ENCODE results near the gene PTPRN2. TPM values are rescaled to one million over a fixed set of nuclear protein-coding genes. Genes with fewer than 3 reads are reported as not detected.
"Not testable (repeated sequence)": the region's sequence is repeated elsewhere in the genome, so short reads cannot be mapped to it uniquely, and the experiment has no call there.

The PTPRN2 gene
- total RNA-seq, 2 donors from 2014 or later: 30.3 to 40.7 TPM

DNA sequence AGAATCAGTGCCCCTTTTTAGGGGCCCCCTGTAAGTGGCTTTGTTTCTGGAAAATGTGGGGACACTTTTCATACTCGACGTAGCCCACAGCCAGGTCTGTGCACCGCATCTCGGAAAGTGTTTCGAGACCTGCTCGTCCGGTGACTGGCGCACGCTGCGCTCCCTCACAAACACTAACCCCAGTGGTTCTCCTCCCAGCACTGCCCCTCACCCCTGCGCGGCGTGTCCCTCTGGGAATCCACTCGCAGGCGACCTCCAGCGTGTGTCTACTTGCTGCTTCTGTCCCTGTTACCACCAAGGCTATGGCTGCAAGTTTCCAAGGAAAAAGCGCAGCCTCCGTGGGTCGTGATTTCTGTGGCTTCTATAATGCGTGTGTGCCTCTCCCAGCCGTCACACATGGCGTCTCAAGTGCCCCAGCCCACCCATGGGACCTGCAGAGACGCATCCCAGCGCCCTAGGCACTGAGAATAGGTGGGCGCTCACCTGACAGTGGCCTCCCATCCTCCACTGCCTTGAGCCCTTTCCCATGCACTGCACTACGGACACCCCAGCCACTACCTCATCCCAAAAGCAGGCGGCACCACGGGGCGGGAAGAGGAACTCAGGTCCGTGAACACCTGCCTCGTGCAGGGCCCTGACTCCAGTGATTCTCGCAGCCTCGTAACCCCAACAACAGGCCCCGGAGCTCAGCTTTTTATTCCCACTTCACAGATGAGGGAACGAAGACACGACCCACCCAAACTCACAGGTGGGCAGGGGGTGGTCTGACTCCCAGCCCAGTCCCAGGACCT, 49.3 kb downstream of the PTPRN2 start:
- intact Hi-C loops (cut with DNase I, micrococcal nuclease): no loop called here
- DNase-seq: no peak
- no peak for ATAC-seq

DNA sequence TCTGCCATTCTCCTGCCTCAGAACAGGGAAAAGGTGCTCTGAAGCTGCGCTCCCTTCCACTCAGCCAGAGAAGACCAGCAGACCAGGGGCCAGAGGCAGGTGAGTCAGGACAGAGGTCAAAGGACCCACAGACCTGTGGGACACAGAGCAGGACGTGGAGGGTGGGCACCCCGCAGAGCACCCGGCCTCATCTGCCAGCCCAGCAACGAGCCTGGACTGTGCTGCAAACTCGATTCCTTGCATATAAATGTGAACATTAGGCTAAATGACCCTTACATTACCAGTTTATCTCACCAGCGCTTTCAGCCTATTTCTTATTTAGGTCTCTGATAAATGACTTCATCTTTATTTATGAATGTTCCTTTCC, 50.1 kb downstream of the PTPRN2 start:
- ATAC-seq: no peak
- DNase-seq: no peak
- intact Hi-C loops (cut with DNase I, micrococcal nuclease): no loop called here

DNA sequence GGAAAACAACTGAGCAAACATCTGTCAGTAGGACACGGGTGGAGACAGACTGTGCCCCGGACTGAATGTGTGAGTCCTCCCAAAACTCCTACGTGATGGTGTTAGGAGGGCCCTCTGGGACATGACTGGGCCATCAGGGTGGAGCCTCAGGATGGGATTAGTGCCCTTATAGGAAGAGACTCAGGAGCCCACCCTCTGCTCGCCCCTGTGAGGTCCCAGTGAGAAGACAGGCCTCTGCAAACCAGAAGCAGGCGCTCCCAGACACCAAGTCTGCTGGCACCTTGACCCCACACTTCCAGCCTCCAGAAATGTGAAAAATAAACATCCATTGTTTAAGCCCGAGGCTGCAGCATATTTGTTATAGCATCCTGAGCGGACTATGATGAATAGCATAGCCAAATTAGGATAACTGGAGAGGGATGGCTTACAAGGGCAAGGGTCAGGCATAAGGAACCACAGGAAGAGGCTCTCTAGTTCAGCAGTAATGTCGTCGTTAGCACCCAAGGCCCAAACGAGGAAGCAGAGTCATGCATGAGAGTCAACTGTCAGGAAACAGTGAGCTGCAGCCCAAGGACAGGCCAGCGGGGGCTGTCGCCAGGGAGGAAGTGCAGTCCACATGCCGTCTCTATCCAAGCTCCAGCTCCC, 50.6 kb downstream of the PTPRN2 start:
- DNase-seq: no peak
- no peak for ATAC-seq

DNA sequence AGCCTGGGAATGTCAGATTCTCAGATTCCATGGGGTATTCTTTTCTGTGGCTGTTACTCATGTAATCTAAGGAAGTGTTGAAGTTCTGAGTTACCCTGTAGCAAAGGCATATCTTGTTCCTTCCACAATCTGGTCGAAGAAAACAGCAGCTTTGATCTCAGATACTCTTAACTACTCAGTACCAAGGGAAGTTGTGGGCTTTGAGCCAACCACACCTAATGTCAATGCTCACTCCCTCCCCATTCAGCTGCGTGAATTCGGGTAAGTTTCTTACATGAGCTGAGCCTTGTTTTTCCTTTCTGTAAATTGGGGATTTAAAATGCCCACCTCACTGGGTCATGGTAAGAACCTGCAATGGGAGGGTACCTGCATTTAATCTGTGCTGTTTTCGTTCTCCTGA, 52.5 kb downstream of the PTPRN2 start:
- ATAC-seq: no peak
- no peak for DNase-seq
- intact Hi-C loops (cut with DNase I, micrococcal nuclease): no loop called here

More for the DNA sequence above, 50.6 kb downstream of the PTPRN2 start:
- intact Hi-C loops (cut with DNase I, micrococcal nuclease): no loop called here

DNA sequence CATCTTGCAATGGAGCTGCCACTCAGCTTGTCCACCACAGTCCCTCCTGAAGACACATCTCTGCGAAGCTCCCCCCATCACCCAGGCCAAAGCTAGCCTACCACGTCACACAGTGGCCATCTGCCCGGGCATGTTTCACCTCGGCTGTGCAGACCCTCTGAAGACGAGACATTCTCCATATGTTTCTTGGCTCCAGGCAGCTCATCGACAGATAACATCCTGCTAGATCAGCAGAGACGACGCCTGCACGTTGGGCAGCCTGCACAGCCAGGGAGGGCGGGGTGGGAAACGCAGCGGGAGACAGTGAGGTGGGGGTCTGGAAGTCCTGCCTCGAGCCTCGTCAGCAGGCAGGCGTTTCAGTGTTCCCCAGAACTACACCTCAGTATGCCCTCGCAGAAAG, 53.0 kb downstream of the PTPRN2 start:
- intact Hi-C loops (cut with DNase I, micrococcal nuclease): no loop called here
- DNase-seq (no peak), ATAC-seq (no peak)

DNA sequence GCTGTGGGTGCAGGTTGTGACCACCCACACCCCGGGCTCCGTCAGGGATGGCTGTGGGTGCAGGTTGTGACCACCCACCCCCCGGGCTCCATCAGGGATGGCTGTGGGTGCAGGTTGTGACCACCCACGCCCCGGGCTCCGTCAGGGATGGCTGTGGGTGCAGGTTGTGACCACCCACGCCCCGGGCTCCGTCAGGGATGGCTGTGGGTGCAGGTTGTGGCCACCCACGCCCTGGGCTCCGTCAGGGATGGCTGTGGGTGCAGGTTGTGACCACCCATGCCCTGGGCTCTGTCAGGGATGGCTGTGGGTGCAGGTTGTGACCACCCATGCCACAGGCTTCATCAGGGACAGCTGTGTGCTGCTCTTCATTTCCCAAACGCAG, 53.5 kb downstream of the PTPRN2 start:
- DNase-seq; intact Hi-C loops (cut with DNase I, micrococcal nuclease); ATAC-seq: not testable (repeated sequence)

DNA sequence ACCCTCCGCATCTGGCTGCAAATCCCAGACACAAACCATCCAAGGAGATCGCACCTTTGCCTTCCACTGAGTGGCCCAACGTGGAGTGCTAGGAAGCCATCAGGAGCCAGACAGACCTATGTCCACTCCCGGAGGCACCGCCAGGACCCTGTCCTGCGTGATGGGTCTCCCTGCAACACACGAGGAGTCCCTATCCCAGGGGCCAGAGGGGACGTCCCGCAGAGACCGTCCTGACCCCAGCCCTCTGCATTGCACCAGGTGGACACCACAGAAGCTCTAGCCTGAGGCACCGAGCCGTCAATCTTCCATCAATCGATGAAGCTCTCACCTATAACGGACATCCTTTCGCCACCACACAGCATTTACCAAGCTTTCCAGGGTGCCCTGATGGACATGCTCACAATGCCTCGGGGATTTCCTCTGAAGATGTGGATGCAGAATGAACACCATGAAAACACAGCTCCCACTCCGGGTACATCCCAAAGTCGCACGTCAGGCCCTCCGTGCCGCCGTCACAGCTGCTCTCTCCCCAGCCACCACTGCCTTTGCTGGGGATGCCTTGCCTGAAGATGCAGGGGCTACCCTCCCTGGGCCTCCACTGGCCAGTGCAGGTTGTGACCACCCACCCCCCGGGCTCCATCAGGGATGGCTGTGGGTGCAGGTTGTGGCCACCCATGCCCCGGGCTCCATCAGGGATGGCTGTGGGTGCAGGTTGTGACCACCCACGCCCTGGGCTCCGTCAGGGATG, 54.1 kb downstream of the PTPRN2 start:
- intact Hi-C loops (cut with DNase I, micrococcal nuclease): no loop called here
- DNase-seq (no peak), ATAC-seq (no peak)

DNA sequence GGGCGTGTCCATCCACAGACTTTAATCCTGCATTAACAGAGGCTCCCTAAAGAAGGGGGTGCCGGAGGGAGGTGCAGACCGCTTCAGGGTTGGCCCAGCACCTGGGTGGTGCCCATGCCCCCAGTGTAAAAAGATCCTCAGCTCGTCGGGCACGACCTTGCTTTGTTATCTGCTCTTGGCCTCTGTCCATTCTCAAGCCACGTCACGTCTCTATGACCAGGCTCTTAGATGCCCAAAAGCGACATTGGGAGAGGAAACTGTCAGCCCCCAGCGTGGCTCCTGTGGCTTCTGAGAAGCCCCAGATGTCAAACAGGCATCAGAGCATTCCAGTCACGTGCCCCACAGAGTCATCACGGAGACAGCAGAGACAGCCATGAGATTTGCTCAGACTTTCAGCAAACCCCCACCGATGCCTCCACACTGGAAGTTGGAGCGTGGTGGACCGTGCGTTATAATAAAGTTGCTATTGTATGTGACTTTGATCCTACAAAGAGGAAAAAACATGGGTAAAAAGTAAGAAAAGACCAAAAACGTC, 55.5 kb downstream of the PTPRN2 start:
- intact Hi-C loops (cut with DNase I, micrococcal nuclease): no loop called here
- DNase-seq (no peak), ATAC-seq (no peak)

DNA sequence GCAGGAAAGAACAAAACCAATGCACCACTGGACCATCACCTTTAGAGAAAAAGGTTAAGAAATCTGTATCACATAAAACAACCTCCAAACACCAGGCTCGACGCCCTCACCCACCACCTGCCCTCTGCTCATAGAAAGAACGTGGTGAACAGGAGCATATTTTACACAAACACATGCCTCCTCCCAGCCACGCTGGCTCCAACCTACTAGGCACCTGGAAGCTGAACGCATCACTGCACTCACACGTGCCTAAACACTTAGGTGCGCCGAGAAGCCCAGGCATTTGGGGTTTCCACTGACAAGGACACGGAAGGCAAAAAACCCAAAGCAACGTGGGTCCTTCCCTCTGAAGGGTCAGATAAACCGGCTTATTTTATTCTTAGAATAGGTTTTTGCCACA, 56.0 kb downstream of the PTPRN2 start:
- intact Hi-C loops (cut with DNase I, micrococcal nuclease): no loop called here

DNA sequence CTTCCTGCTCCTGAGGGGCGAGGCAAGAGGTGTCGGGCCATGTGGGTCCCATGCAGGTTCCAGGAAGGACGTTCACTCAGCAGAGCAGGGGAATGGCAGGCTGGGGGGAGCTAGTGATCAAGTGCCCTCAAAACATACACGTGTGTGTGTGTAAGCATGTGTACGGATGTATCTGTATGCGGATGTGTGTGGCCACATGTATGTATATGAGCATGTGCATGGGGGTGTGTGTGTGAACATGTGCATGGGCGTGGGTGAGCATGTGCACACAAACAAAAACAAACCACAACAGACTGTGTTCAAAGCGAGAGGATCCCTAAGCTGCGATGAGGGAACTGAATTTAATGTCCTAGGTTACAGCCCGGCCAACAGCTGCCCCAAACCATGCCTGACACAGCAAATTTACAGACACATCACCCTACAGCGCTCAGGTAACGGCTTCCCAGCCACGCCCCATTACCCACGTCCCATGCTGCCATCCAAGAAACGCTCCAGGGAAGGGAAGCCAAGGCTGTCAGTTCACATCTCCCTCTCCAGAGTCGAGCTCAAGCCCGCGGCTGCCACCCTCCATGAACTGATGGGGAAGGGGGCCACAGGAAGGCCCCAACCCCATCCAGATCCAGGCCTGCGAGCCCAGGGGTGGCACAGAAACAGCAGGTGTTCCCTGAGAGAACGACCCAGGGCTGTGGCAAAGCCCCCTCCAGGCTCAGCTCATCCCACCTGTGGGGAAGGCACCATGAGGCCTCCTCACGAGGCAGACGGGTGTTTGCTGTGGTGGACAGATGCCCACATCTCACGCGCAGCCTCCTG, 56.6 kb downstream of the PTPRN2 start:
- ATAC-seq (no peak), DNase-seq (no peak)
- intact Hi-C loops (cut with DNase I, micrococcal nuclease): no loop called here

More for the DNA sequence above, 56.0 kb downstream of the PTPRN2 start:
- DNase-seq (no peak), ATAC-seq (no peak)

DNA sequence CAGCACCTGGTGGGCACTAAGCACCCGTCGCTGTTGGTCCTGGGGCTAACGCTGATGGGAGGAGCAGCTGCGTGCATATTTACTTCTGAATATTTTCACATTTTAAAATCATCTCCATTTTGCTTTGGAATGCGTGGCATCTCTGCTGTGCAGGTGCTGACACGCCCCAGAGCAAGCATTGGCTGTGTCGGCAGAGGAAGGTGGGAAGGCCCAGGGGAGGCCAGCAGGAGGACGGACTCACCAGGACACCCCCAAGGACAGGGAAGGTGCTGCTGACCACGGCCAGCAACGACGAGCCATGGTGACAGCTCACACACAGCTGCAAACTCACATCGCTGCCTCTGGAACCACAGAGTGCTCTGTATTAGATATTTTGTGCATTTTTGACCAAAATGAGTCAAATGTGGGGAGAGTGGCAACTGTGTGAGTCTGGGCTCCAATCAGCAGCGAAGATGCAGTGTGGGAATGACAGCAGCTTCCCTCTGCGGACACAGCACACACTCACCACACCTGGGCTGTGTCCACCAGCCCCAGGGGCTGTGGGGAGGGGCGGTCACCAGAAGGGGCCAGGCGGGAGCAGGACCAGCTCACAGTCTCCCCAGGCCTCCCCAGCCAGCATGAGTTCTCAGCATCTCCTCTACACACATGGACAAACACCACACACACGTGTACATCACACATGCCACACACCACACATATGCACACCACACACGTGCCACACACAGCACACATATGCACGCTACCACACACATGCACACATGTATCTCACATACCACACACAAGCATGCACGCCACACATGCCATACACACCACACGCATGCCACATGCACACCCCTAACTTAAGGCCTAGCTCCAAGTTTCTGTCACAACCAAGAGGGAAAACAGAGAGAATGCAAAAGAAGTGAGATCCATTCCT, 58.2 kb downstream of the PTPRN2 start:
- DNase-seq (no peak), ATAC-seq (no peak)
- intact Hi-C loops (cut with DNase I, micrococcal nuclease): no loop called here

DNA sequence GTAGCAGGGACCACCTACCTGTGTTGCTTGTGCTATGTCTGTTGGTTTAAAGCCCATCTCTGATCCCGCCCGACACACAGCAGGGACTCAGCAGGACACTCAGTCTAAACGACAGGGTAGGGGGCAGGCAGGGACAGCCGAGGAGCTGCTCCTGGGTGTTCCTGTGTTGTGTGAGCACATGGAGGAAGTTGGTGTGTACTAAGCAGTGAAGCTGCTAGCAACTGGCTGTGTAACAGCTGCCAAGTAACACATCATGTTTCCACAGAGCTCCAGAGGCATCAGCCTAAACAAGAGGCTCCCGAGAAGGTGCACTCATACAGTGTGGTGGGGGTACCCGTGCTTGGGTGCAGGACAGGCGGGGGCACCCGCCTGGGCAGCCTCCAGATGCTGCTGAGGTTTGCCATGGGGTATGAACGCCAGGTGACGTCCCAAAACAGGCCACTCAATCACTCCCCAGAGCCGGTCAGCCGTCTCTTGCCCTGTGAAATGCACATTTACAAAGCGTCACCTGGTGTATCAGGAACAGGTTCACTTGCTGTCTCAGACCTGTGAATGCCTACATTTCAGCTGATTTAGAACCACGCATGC, 59.6 kb downstream of the PTPRN2 start:
- intact Hi-C loops (cut with DNase I, micrococcal nuclease): no loop called here
- no peak for DNase-seq
- ATAC-seq: no peak

DNA sequence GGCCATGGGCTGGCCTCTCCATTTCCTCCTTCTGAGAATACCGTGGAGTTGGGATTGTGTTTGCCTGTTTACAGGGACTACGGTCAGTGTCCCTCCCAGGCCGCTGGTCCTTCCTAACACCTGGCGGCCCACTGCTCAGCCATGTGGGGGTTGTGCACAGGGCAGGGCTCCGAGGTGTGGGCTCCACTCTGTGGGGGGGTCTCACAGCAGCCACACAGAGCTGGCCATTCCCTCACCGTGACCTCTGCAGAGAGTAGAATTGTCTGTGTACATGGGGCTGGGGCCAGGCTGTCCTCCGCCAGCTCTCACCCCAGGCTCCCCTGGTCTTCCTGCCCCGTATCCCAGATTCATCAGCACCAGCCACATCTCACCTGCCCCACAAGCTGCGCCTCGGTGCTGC, 60.1 kb downstream of the PTPRN2 start:
- no peak for ATAC-seq
- intact Hi-C loops (cut with DNase I, micrococcal nuclease): no loop called here

DNA sequence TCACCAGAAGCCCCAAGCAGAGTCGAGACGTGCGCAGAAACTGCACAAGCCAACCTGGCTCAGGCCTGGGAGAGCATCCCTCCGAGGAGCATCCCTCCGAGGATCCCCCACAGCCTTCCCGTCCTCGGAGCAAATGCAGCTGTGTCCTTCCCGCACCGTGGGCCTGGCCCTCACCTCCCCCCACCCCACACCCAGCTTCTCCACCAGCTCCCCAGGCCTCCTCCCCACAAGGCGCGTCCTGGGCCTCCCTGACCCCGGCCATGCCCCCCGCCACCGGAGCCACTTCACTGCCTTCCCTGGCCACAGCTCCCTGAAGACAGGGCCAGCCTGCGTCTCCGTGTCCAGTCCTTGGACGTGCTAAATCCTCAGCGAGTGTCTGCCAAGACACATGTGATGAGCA, 60.6 kb downstream of the PTPRN2 start:
- ATAC-seq: no peak
- intact Hi-C loops (cut with DNase I, micrococcal nuclease): no loop called here
- no peak for DNase-seq

More for the DNA sequence above, 60.1 kb downstream of the PTPRN2 start:
- DNase-seq: no peak

DNA sequence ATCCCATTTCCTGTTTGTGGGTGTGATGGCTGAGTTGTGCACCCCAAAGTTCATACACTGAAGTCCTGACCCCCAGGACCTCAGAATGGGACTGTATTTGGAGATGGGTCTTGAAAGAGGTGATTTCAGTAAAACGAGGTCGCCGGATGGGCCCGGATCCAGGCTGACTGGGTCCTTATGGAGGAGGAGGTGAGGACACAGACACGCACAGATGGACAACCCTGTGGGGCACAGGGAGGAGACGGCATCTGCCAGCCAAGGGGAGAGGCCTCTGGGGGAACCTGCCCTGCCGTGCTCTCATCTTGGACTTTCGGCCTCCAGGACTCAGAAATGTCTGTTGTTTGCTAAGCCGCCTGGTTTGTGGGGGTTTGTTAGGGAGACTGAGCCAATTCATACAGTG, 61.1 kb downstream of the PTPRN2 start:
- DNase-seq: no peak
- ATAC-seq: no peak
- intact Hi-C loops (cut with DNase I, micrococcal nuclease): no loop called here

DNA sequence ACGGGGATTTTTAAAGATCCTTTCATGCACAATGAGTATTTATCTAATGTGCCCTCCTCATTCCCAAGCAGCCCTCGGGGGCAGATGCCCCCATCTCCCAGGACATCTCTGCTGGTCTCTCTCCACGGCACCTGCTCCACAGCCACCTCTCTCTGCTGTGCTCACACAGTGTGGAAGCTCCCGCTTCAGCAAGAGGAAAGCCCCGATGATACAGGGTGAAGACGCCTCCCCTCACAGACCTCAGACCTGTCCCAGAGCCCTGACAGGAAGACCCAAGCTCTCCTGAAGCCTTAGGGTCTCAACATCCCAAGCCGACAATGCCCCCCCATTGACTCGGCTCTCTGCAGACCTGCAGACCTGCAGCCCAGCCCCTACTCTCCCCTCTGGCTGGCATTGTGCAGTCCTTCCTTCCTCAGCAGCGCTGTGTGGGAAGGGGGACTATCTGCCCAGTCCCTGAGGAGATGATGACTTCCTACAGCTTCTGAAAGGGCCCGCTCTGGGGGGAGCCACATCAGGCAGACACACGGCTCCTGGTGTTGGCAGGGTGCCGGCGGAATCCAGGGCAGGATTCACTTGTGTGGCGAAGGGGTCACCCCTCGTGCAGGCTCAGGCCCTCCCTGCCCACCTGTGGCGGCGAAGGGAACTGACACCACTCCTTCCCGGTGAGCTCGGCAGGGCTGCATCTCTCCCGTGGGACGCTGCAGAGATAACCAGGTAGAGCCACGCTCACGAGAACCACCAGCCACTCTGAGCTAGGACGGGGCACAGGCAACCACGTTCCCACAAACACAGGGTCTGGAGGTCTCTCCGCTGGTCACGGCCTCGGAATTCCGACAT, 61.8 kb downstream of the PTPRN2 start:
- ATAC-seq: no peak
- intact Hi-C loops (cut with DNase I, micrococcal nuclease): no loop called here

More for the DNA sequence above, 61.8 kb downstream of the PTPRN2 start:
- no peak for DNase-seq
